WTC11 (cell line): ENCODE data around the gene ADAM33. TPM values are rescaled to one million over a fixed set of nuclear protein-coding genes. Genes with fewer than 3 reads are reported as not detected.

Experiments used
- ATAC-seq: fragments of 200-7000 bp; cut with Tn5 transposase; 2 replicates; pipeline ENCODE4 v1.10.0; 2021; ENCODE audit warnings: mild to moderate bottlenecking, moderate library complexity
- CTCF ChIA-PET: fragments of 300-600 bp; sonication (Branson Sonifier 250); formaldehyde crosslinking; loops from one replicate; lab custom pipeline; 2021; ENCODE audit warnings: antibody characterized with exemption; lab: Charles Lee
- POLR2A ChIA-PET: fragments of 350-600 bp; sonication (Branson Sonifier 250); formaldehyde crosslinking; loops from one replicate; lab custom pipeline; 2021; ENCODE audit warnings: antibody characterized with exemption; lab: Charles Lee
- DNase-seq: peaks from one replicate; pipeline ENCODE4 v3.0.0; 2021; ENCODE audit warnings: low spot score
- H3K27ac Mint-ChIP-seq: 2 replicates; pipeline ENCODE4 v1.8.0; 2021; ENCODE audit warnings: mixed read lengths
- H3K27me3 Mint-ChIP-seq: 2 replicates; pipeline ENCODE4 v1.8.0; 2021; ENCODE audit warnings: low read depth, mild to moderate bottlenecking, moderate library complexity, mixed read lengths
- H3K36me3 Mint-ChIP-seq: 2 replicates; pipeline ENCODE4 v1.8.0; 2021; ENCODE audit warnings: mixed read lengths
- H3K4me1 Mint-ChIP-seq: 2 replicates; pipeline ENCODE4 v1.8.0; 2022; ENCODE audit warnings: mixed read lengths
- H3K4me3 Mint-ChIP-seq: 2 replicates; pipeline ENCODE4 v1.8.0; 2021; ENCODE audit warnings: mild to moderate bottlenecking, moderate library complexity, mixed read lengths
- H3K9me3 Mint-ChIP-seq: 2 replicates; pipeline ENCODE4 v1.8.0; 2021; ENCODE audit warnings: mixed read lengths
- AR ChIP-seq: fragments of 250-450 bp; sonication (Bioruptor Pico); IDR thresholded peaks from 2 replicates; pipeline ENCODE4 v1.9.0; 2021; ENCODE audit warnings: mild to moderate bottlenecking
- ATF2 ChIP-seq: sonication (generic); formaldehyde crosslinking; IDR thresholded peaks from 2 replicates; pipeline ENCODE4 v1.8.1; 2022; ENCODE audit warnings: low read depth, missing genetic modification reagents, borderline replicate concordance
- ATF3 ChIP-seq: sonication (generic); formaldehyde crosslinking; conservative IDR thresholded peaks from 2 replicates; pipeline ENCODE4 v1.8.1; 2022; ENCODE audit warnings: mild to moderate bottlenecking, missing genetic modification reagents
- CREM ChIP-seq: sonication (generic); formaldehyde crosslinking; IDR thresholded peaks from 2 replicates; pipeline ENCODE4 v1.8.1; 2022; ENCODE audit warnings: mild to moderate bottlenecking, missing genetic modification reagents, moderate library complexity
- ELF4 ChIP-seq: sonication (generic); formaldehyde crosslinking; IDR thresholded peaks from 2 replicates; pipeline ENCODE4 v1.8.1; 2022; ENCODE audit warnings: low read depth, mild to moderate bottlenecking, moderate library complexity, missing genetic modification reagents
- ESRRA ChIP-seq: sonication (generic); formaldehyde crosslinking; IDR thresholded peaks from 2 replicates; pipeline ENCODE4 v1.8.1; 2022; ENCODE audit warnings: mild to moderate bottlenecking, missing genetic modification reagents, borderline replicate concordance
- FOXJ3 ChIP-seq: sonication (generic); formaldehyde crosslinking; IDR thresholded peaks from 2 replicates; pipeline ENCODE4 v1.9.0; 2021; ENCODE audit warnings: missing genetic modification reagents, mild to moderate bottlenecking, borderline replicate concordance
- FOXK1 ChIP-seq: sonication (generic); formaldehyde crosslinking; IDR thresholded peaks from 2 replicates; pipeline ENCODE4 v1.8.0; 2022; ENCODE audit warnings: mild to moderate bottlenecking, moderate library complexity, missing genetic modification reagents
- FOXP1 ChIP-seq: sonication (generic); formaldehyde crosslinking; IDR thresholded peaks from 2 replicates; pipeline ENCODE4 v1.8.0; 2022; ENCODE audit warnings: missing genetic modification reagents, mild to moderate bottlenecking, moderate library complexity, borderline replicate concordance
- FOXP4 ChIP-seq: sonication (generic); formaldehyde crosslinking; IDR thresholded peaks from 2 replicates; pipeline ENCODE4 v1.8.0; 2022; ENCODE audit warnings: mild to moderate bottlenecking, missing genetic modification reagents
- IRF2 ChIP-seq: sonication (generic); formaldehyde crosslinking; IDR thresholded peaks from 2 replicates; pipeline ENCODE4 v1.8.0; 2022; ENCODE audit warnings: low read depth, missing genetic modification reagents, borderline replicate concordance
- KAT7 ChIP-seq: sonication (generic); formaldehyde crosslinking; IDR thresholded peaks from 2 replicates; pipeline ENCODE4 v1.8.1; 2023; ENCODE audit warnings: missing genetic modification reagents, mild to moderate bottlenecking, borderline replicate concordance
- MAX ChIP-seq: sonication (generic); formaldehyde crosslinking; IDR thresholded peaks from 2 replicates; pipeline ENCODE4 v1.8.0; 2022; ENCODE audit warnings: mild to moderate bottlenecking, missing genetic modification reagents
- NFE2L1 ChIP-seq: sonication (generic); formaldehyde crosslinking; IDR thresholded peaks from 2 replicates; pipeline ENCODE4 v1.8.1; 2023; ENCODE audit warnings: missing genetic modification reagents
- NR2C2 ChIP-seq: sonication (generic); formaldehyde crosslinking; IDR thresholded peaks from 2 replicates; pipeline ENCODE4 v1.8.0; 2022; ENCODE audit warnings: mild to moderate bottlenecking, missing genetic modification reagents
- PREB ChIP-seq: sonication (generic); formaldehyde crosslinking; IDR thresholded peaks from 2 replicates; pipeline ENCODE4 v1.8.1; 2022; ENCODE audit warnings: mild to moderate bottlenecking, missing genetic modification reagents, moderate library complexity, borderline replicate concordance
- PRRX2 ChIP-seq: fragments of 250-450 bp; sonication (Bioruptor Pico); IDR thresholded peaks from 2 replicates; pipeline ENCODE4 v1.8.0; 2021; ENCODE audit warnings: mild to moderate bottlenecking
- RELA ChIP-seq: sonication (generic); formaldehyde crosslinking; IDR thresholded peaks from 2 replicates; pipeline ENCODE4 v1.8.1; 2022; ENCODE audit warnings: missing genetic modification reagents, mild to moderate bottlenecking, borderline replicate concordance
- RORB ChIP-seq: fragments of 250-450 bp; sonication (Bioruptor Pico); IDR thresholded peaks from 2 replicates; pipeline ENCODE4 v1.9.0; 2021; ENCODE audit warnings: mild to moderate bottlenecking
- USF2 ChIP-seq: sonication (generic); formaldehyde crosslinking; IDR thresholded peaks from 2 replicates; pipeline ENCODE4 v1.8.1; 2023; ENCODE audit warnings: mild to moderate bottlenecking, missing genetic modification reagents, moderate library complexity
- ZNF317 ChIP-seq: sonication (generic); formaldehyde crosslinking; IDR thresholded peaks from 2 replicates; pipeline ENCODE4 v1.8.1; 2023; ENCODE audit warnings: low read depth, mild to moderate bottlenecking, moderate library complexity, missing genetic modification reagents, borderline replicate concordance
- ZNF396 ChIP-seq: fragments of 250-450 bp; sonication (Bioruptor Pico); IDR thresholded peaks from 2 replicates; pipeline ENCODE4 v1.8.0; 2021; ENCODE audit warnings: mild to moderate bottlenecking, moderate library complexity, borderline replicate concordance
- ZNF671 ChIP-seq: fragments of 250-450 bp; sonication (Bioruptor Pico); IDR thresholded peaks from 2 replicates; pipeline ENCODE4 v1.8.0; 2021; ENCODE audit warnings: mild to moderate bottlenecking
- total RNA-seq: library from RNA; stranded (reverse); gene quantifications from 3 replicates; pipeline ENCODE4 v1.2.3, GENCODE V29; 2021

The ADAM33 gene
- total RNA-seq, 1 experiment from 2014 or later, result 5.3 TPM

- TF ChIP-seq USF2 (CRISPR knock-in tag) (no peak), ZNF671 (CRISPR knock-in tag) (no peak), MAX (CRISPR knock-in tag) (no peak), ELF4 (no peak), IRF2 (no peak)
These were observed 59.4 kb downstream of the ADAM33 start (continued) for GRCh38 chr20:3622406-3622805.

GRCh38 chr20:3621111-3621510 lies 60.7 kb downstream of the ADAM33 start:
- Mint-ChIP-seq H3K27me3 (no peaks in the 10 kb centered on the region; the same call in 1 of the 2 replicates), H3K4me1 (peaks cover 1% of the 10 kb centered on the region), H3K27ac (no peak overlapping the region), H3K4me3 (no peak overlapping the region), H3K9me3 (no peaks in the 10 kb centered on the region), H3K36me3 (no peaks in the 10 kb centered on the region)
- DNase-seq (peak; percentile 37), ATAC-seq (peak; percentile 85)
- ChIA-PET POLR2A (no interaction called here), CTCF (interaction anchor here (1.0 to 2.4 kb wide), 2 partner anchors 56 to 58 kb away, joined by 3 to 12 read pairs; no protein-coding TSS in a partner anchor)
- TF ChIP-seq KAT7 (CRISPR knock-in tag), result no peak
- no peak for TF ChIP-seq CREM
- TF ChIP-seq FOXP1, result no peak
- no peak for TF ChIP-seq NR2C2 (CRISPR knock-in tag)
- no peak for TF ChIP-seq AR (CRISPR knock-in tag)
- no peak for TF ChIP-seq RORB (CRISPR knock-in tag)
- TF ChIP-seq FOXK1 (CRISPR knock-in tag), result no peak
- no peak for TF ChIP-seq ZNF317 (CRISPR knock-in tag)
- no peak for TF ChIP-seq NFE2L1 (CRISPR knock-in tag)
- no peak for TF ChIP-seq PRRX2 (CRISPR knock-in tag)
- no peak for TF ChIP-seq ESRRA (CRISPR knock-in tag)
- TF ChIP-seq ATF3 (CRISPR knock-in tag), result no peak
- no peak for TF ChIP-seq ZNF671 (CRISPR knock-in tag)
- TF ChIP-seq PREB (CRISPR knock-in tag), result no peak
- TF ChIP-seq ATF2 (CRISPR knock-in tag), result no peak
- no peak for TF ChIP-seq FOXP4 (CRISPR knock-in tag)
- TF ChIP-seq MAX (CRISPR knock-in tag), result no peak
- no peak for TF ChIP-seq RELA
- no peak for TF ChIP-seq FOXJ3 (CRISPR knock-in tag)
- no peak for TF ChIP-seq ZNF396 (CRISPR knock-in tag)
